Adrenal gland (tissue), 12 donors: ENCODE measurements around the gene MAGOHB. TPM values are rescaled to one million over a fixed set of nuclear protein-coding genes. Genes with fewer than 3 reads are reported as not detected.

Experiments used
- DNase-seq, 7 donors: peaks; one replicate each; pipeline ENCODE4 v3.0.0-alpha.2; 2019 to 2020
- H3K27ac ChIP-seq, 5 donors: fragments of 200-600 bp; sonication (generic) in 4 of 5; 1 replicate in 3 of 5; 2 replicates in 2 of 5; pipeline versions ENCODE4 v1.5.1 to v1.8.0; 2016 to 2020; ENCODE audit warnings: mild to moderate bottlenecking in 1 of 5
- H3K27me3 ChIP-seq: fragments of 200-600 bp; 2 replicates; pipeline ENCODE4 v1.8.0; 2021
- H3K36me3 ChIP-seq, 2 donors: fragments of 200-600 bp; replicated peaks in 1 of 2; 1 replicate in 1 of 2; 2 replicates in 1 of 2; pipeline versions ENCODE4 v1.5.1 to v1.8.0; 2018 to 2022
- H3K4me1 ChIP-seq, 2 donors: fragments of 200-600 bp; replicated peaks in 1 of 2; 1 replicate in 1 of 2; 2 replicates in 1 of 2; pipeline versions ENCODE4 v1.5.1 to v1.8.0; 2018 to 2021
- H3K4me3 ChIP-seq, 4 donors: fragments of 200-600 bp; sonication (generic) in 3 of 4; one replicate each; pipeline ENCODE4 v1.5.1; 2016 to 2018
- H3K9me3 ChIP-seq, 3 donors: fragments of 200-600 bp; sonication (generic) in 1 of 3; replicated peaks in 1 of 3; 1 replicate in 2 of 3; 2 replicates in 1 of 3; pipeline versions ENCODE4 v1.5.1 to v1.8.0; 2016 to 2021
- CTCF ChIP-seq, 6 experiments: fragments of 450-650 bp in 4 of 6; fragments of 200-600 bp in 2 of 6; sonication (generic) in 1 of 6; IDR thresholded peaks; 1 replicate in 5 of 6; 2 replicates in 1 of 6; pipeline versions ENCODE4 v1.5.1 to v1.8.0; 2016 to 2021; ENCODE audit warnings: antibody characterized with exemption in 6 of 6, mild to moderate bottlenecking in 2 of 6, moderate library complexity in 1 of 6
- POLR2A ChIP-seq, 2 donors: fragments of 450-650 bp; IDR thresholded peaks; one replicate each; pipeline ENCODE4 v1.6.1; 2017; ENCODE audit warnings: antibody characterized with exemption in 2 of 2, mild to moderate bottlenecking in 2 of 2, moderate library complexity in 1 of 2
- WGBS, 4 donors: extraction: QIAGEN DNeasy Blood & Tissue Kit in 2 of 4; methylation state at CpG; one replicate each; pipeline versions ENCODE4 v1.1.5 to v1.1.7; 2013 to 2017; 5-methylcytosine and 5-hydroxymethylcytosine counted together
- intact Hi-C, 2 donors: fragments of 100-400 bp; cut with DNase I; formaldehyde crosslinking; loops; one replicate each; pipeline versions ENCODE4 v1.14.1 to v1.15.0; 2022 to 2023
- polyA plus RNA-seq, 3 donors: library from polyadenylated mRNA; stranded (reverse); fragments of 200-250 nt in 2 of 3; fragments of 350-450 nt in 1 of 3; fragmentation: Illumina TruSeq in 1 of 3; extraction: RNeasy Lipid Tissue Mini Kit (QIAGEN cat#74804) in 1 of 3; gene quantifications; one replicate each; pipeline ENCODE4 v1.2.3, GENCODE V29; 2013 to 2014
- total RNA-seq, 9 donors: library from RNA; depleted of rRNA in 4 of 9; stranded (reverse); fragments of >200 nt in 4 of 9; fragments of 120-200 nt in 1 of 9; fragmentation: NEBNext Ultra II Directional in 1 of 9; extraction: Animal tissue kit (Norgen Biotek cat#: 25700) in 1 of 9; gene quantifications; one replicate each; pipeline versions ENCODE4 v1.1.0 to v1.2.4, GENCODE V29; 2013 to 2023
- donor health status: healthy with polysubstance abuse.
- donor health status: Bipolar disorder and iron deficiency.
- donor health status: DM: yes; HTN: yes; CAD: no.
- donor health status: DM: no; HTN: no; CAD: no.
- donor health status: DM: no; HTN: no; CAD: no.
- donor health status: DM: yes; HTN: yes; CAD: no.

The MAGOHB gene
- total and polyA plus RNA-seq, 12 donors = 4.4 to 38.7 (median 19.3) TPM

GRCh38 chr12:10557329-10557728, 56.1 kb downstream of the MAGOHB start:
- DNase-seq = no peak
- TF ChIP-seq POLR2A (IDR thresholded peaks at IDR 0.05) (no peak), CTCF (IDR thresholded peaks at IDR 0.05) (no peak)
- Histone ChIP-seq H3K27ac (no peak overlapping the region), H3K36me3 (no peaks in the 10 kb centered on the region), H3K4me1 (no peaks in the 10 kb centered on the region), H3K4me3 (no peak overlapping the region), H3K9me3 (no peaks in the 10 kb centered on the region), H3K27me3 (peaks cover 5% of the 10 kb centered on the region)
- 59 to 73% (median 67%) methylated on average over 6 of the region's 6 CpGs for WGBS, 4 donors
- intact Hi-C loops = no loop called here

GRCh38 chr12:10554756-10555481, 58.5 kb downstream of the MAGOHB start:
- no peaks in the 10 kb centered on the region for H3K9me3 ChIP-seq
- H3K4me1 ChIP-seq = no peaks in the 10 kb centered on the region
- no peak for DNase-seq
- no peak overlapping the region for H3K27ac ChIP-seq
- H3K27me3 ChIP-seq = peaks cover 5% of the 10 kb centered on the region
- 78 to 84% (median 81%) methylated on average over 7 of the region's 7 CpGs for WGBS, 4 donors
- no peaks in the 10 kb centered on the region for H3K36me3 ChIP-seq
- no peak overlapping the region for H3K4me3 ChIP-seq
- TF ChIP-seq CTCF (IDR thresholded peaks at IDR 0.05) (no peak), POLR2A (IDR thresholded peaks at IDR 0.05) (no peak)
- intact Hi-C loops = no loop called here

GRCh38 chr12:10554228-10554755, 59.1 kb downstream of the MAGOHB start:
- TF ChIP-seq CTCF (IDR thresholded peaks at IDR 0.05) (no peak), POLR2A (IDR thresholded peaks at IDR 0.05) (no peak)
- DNase-seq = no peak
- H3K27me3 ChIP-seq = peaks cover 5% of the 10 kb centered on the region
- no peaks in the 10 kb centered on the region for H3K9me3 ChIP-seq
- intact Hi-C loops = no loop called here
- no peaks in the 10 kb centered on the region for H3K36me3 ChIP-seq
- no peak overlapping the region for H3K4me3 ChIP-seq
- H3K27ac ChIP-seq = no peak overlapping the region
- WGBS, 4 donors = 78 to 89% (median 84%) methylated on average over 6 of the region's 6 CpGs
- H3K4me1 ChIP-seq = no peaks in the 10 kb centered on the region

Other genes starting within 250 kb of the MAGOHB start
- gene KLRK1, start 223.6 kb downstream of the MAGOHB start, total RNA-seq = 1 to 10 TPM in 3 of 9 donors, under 1 TPM in 4, not detected in 2; 0.25 to 5.2 (median 0.90) TPM
- 1 to 10 TPM; 1.5 to 2.4 (median 2.4) TPM for gene KLRK1, start 223.6 kb downstream of the MAGOHB start, polyA plus RNA-seq
- gene KLRC4, start 203.9 kb downstream of the MAGOHB start, total RNA-seq = not detected
- under 1 TPM in 1 of 3 donors, not detected in 2; 0.22 TPM for gene KLRC4, start 203.9 kb downstream of the MAGOHB start, polyA plus RNA-seq
- under 1 TPM in 1 of 9 donors, not detected in 8; 0.17 TPM for gene KLRC3, start 193.0 kb downstream of the MAGOHB start, total RNA-seq
- gene KLRC3, start 193.0 kb downstream of the MAGOHB start, polyA plus RNA-seq = under 1 TPM in 1 of 3 donors, not detected in 2; 0.26 TPM
- 1 to 10 TPM in 1 of 9 donors, under 1 TPM in 1, not detected in 7; 0.69 to 3.8 TPM for gene KLRC2, start 177.6 kb downstream of the MAGOHB start, total RNA-seq
- not detected for gene KLRC2, start 177.6 kb downstream of the MAGOHB start, polyA plus RNA-seq
- gene KLRC1, start 160.2 kb downstream of the MAGOHB start, total RNA-seq = under 1 TPM in 4 of 9 donors, not detected in 5; 0.14 to 0.47 (median 0.40) TPM
- gene KLRC1, start 160.2 kb downstream of the MAGOHB start, polyA plus RNA-seq = under 1 TPM in 2 of 3 donors, not detected in 1; 0.11 to 0.20 TPM
- 1 to 10 TPM in 2 of 9 donors, under 1 TPM in 6, not detected in 1; 0.25 to 2.6 (median 0.61) TPM for gene EIF2S3B, start 107.7 kb downstream of the MAGOHB start, total RNA-seq
- under 1 TPM; 0.10 to 0.59 (median 0.56) TPM for gene EIF2S3B, start 107.7 kb downstream of the MAGOHB start, polyA plus RNA-seq
- gene STYK1, start 60.4 kb upstream of the MAGOHB start, total RNA-seq = not detected
- gene STYK1, start 60.4 kb upstream of the MAGOHB start, polyA plus RNA-seq = under 1 TPM; 0.08 to 0.13 (median 0.10) TPM
- gene YBX3, start 109.7 kb upstream of the MAGOHB start, total RNA-seq = 100 to 1,000 TPM in 8 of 9 donors, 10 to 100 TPM in 1; 72.6 to 294 (median 154) TPM
- gene YBX3, start 109.7 kb upstream of the MAGOHB start, polyA plus RNA-seq = 100 to 1,000 TPM; 113 to 336 (median 255) TPM
- under 1 TPM in 1 of 9 donors, not detected in 8; 0.22 TPM for gene TAS2R7, start 189.0 kb upstream of the MAGOHB start, total RNA-seq
- gene TAS2R7, start 189.0 kb upstream of the MAGOHB start, polyA plus RNA-seq = not detected
- gene TAS2R8, start 193.7 kb upstream of the MAGOHB start, total RNA-seq = under 1 TPM in 4 of 9 donors, not detected in 5; 0.18 to 0.91 (median 0.33) TPM
- gene TAS2R8, start 193.7 kb upstream of the MAGOHB start, polyA plus RNA-seq = under 1 TPM in 1 of 3 donors, not detected in 2; 0.24 TPM
- under 1 TPM in 1 of 9 donors, not detected in 8; 0.94 TPM for gene TAS2R9, start 196.6 kb upstream of the MAGOHB start, total RNA-seq
- under 1 TPM in 1 of 3 donors, not detected in 2; 0.10 TPM for gene TAS2R9, start 196.6 kb upstream of the MAGOHB start, polyA plus RNA-seq
- gene TAS2R10, start 212.7 kb upstream of the MAGOHB start, total RNA-seq = 1 to 10 TPM in 3 of 9 donors, under 1 TPM in 6; 0.41 to 6.6 (median 0.81) TPM
- gene TAS2R10, start 212.7 kb upstream of the MAGOHB start, polyA plus RNA-seq = under 1 TPM; 0.40 to 0.97 (median 0.44) TPM
- gene PRR4, start 235.9 kb upstream of the MAGOHB start, total RNA-seq = 10 to 100 TPM in 1 of 9 donors, 1 to 10 TPM in 6, not detected in 2; 1.7 to 19.0 (median 3.4) TPM
- 10 to 100 TPM in 2 of 3 donors, 1 to 10 TPM in 1; 7.7 to 36.7 (median 14.9) TPM for gene PRR4, start 235.9 kb upstream of the MAGOHB start, polyA plus RNA-seq